Mesothelial cell of epicardium (in vitro differentiated cells): ENCODE results near the gene ALS2. TPM values are rescaled to one million over a fixed set of nuclear protein-coding genes. Genes with fewer than 3 reads are reported as not detected.

ENCODE experiments used
- DNase-seq, 2 experiments: peaks; one replicate each; pipeline ENCODE4 v3.0.0; 2021; ENCODE audit warnings: low spot score in 2 of 2; ENCODE audit not compliant: unreplicated experiment in 2 of 2
- H3K27ac Mint-ChIP-seq: 2 replicates; pipeline ENCODE4 v1.8.0; 2021; ENCODE audit warnings: mixed read lengths
- H3K27me3 Mint-ChIP-seq: 2 replicates; pipeline ENCODE4 v1.8.0; 2021; ENCODE audit warnings: low read depth, mixed read lengths
- H3K36me3 Mint-ChIP-seq: 2 replicates; pipeline ENCODE4 v1.8.0; 2021; ENCODE audit warnings: mixed read lengths
- H3K4me1 Mint-ChIP-seq: 2 replicates; pipeline ENCODE4 v1.8.0; 2021; ENCODE audit warnings: mixed read lengths
- H3K4me3 Mint-ChIP-seq: 2 replicates; pipeline ENCODE4 v1.8.0; 2021; ENCODE audit warnings: mild to moderate bottlenecking, moderate library complexity, mixed read lengths
- H3K9me3 Mint-ChIP-seq: 2 replicates; pipeline ENCODE4 v1.8.0; 2021; ENCODE audit warnings: mixed read lengths
- CTCF ChIP-seq: fragments of 200-600 bp; sonication (generic); IDR thresholded peaks from one replicate; pipeline ENCODE4 v1.5.0; 2021; ENCODE audit warnings: antibody characterized with exemption; ENCODE audit not compliant: unreplicated experiment
- total RNA-seq: library from RNA; stranded (reverse); gene quantifications from 3 replicates; pipeline ENCODE4 v1.2.1, GENCODE V29; 2021

Gene ALS2
- total RNA-seq, 1 donor from 2014 or later, result 36.1 TPM

GRCh38 chr2:201664334-201664733, 116.4 kb downstream of the ALS2 start:
- Mint-ChIP-seq H3K27me3 (no peaks in the 10 kb centered on the region), H3K9me3 (no peaks in the 10 kb centered on the region), H3K4me3 (no peak overlapping the region), H3K36me3 (no peaks in the 10 kb centered on the region), H3K4me1 (no peaks in the 10 kb centered on the region), H3K27ac (no peak overlapping the region)
- DNase-seq, result no peak
- TF ChIP-seq CTCF, result no peak

GRCh38 chr2:201661366-201661765, 119.4 kb downstream of the ALS2 start:
- Mint-ChIP-seq H3K27ac (no peak overlapping the region), H3K4me3 (no peak overlapping the region), H3K36me3 (no peaks in the 10 kb centered on the region), H3K27me3 (no peaks in the 10 kb centered on the region), H3K4me1 (no peaks in the 10 kb centered on the region), H3K9me3 (no peaks in the 10 kb centered on the region)
- no peak for TF ChIP-seq CTCF
- no peak for DNase-seq

GRCh38 chr2:201660293-201660895, 120.3 kb downstream of the ALS2 start:
- H3K4me1 Mint-ChIP-seq, result no peaks in the 10 kb centered on the region
- no peaks in the 10 kb centered on the region for H3K36me3 Mint-ChIP-seq
- H3K27me3 Mint-ChIP-seq, result no peaks in the 10 kb centered on the region
- H3K9me3 Mint-ChIP-seq, result no peaks in the 10 kb centered on the region
- TF ChIP-seq CTCF, result no peak
- no peak overlapping the region for H3K27ac Mint-ChIP-seq
- no peak for DNase-seq
- no peak overlapping the region for H3K4me3 Mint-ChIP-seq

- Mint-ChIP-seq H3K27ac (no peak overlapping the region), H3K27me3 (peaks cover 2% of the 10 kb centered on the region), H3K9me3 (no peaks in the 10 kb centered on the region), H3K36me3 (no peaks in the 10 kb centered on the region), H3K4me1 (peaks cover 7% of the 10 kb centered on the region), H3K4me3 (no peak overlapping the region)
- no peak for TF ChIP-seq CTCF
- DNase-seq, result no peak
Measured at GRCh38 chr2:201656740-201657139, 124.0 kb downstream of the ALS2 start.

GRCh38 chr2:201656102-201656501, 124.6 kb downstream of the ALS2 start:
- no peak overlapping the region for H3K4me3 Mint-ChIP-seq
- H3K36me3 Mint-ChIP-seq, result no peaks in the 10 kb centered on the region
- DNase-seq, result no peak
- H3K9me3 Mint-ChIP-seq, result no peaks in the 10 kb centered on the region
- no peak for TF ChIP-seq CTCF
- H3K27ac Mint-ChIP-seq, result no peak overlapping the region
- peaks cover 7% of the 10 kb centered on the region for H3K4me1 Mint-ChIP-seq
- H3K27me3 Mint-ChIP-seq, result peaks cover 2% of the 10 kb centered on the region
